ENCODE data around the gene ATP2B2.

The ATP2B2 gene

DNA sequence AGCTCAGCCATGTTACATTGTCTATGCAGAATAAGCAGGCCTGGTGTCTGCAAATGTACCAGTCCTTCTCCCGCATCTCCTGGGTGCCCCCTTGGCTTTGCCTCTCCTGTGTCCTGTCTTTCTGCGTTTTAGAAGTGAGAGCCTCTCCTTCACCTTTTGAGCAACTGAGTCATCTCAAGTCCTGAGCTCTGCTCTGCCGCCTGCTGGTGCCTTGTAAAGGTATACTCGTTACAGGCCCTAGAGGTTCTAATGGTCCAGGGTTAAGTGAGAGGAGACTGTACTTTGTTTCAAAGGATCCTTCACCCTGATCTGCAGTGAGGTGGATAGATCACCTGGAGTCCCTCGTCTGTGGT is 225.2 kb downstream of the ATP2B2 start:
- no peak overlapping the region for H3K4me3 Mint-ChIP-seq
- H3K27ac Mint-ChIP-seq: no peak overlapping the region
- H3K36me3 Mint-ChIP-seq (ENCODE audit: low read depth): peaks cover 48% of the 10 kb centered on the region
- no peaks in the 10 kb centered on the region for H3K27me3 Mint-ChIP-seq (ENCODE audit: low read depth)
- TF ChIP-seq, protein P1, sequence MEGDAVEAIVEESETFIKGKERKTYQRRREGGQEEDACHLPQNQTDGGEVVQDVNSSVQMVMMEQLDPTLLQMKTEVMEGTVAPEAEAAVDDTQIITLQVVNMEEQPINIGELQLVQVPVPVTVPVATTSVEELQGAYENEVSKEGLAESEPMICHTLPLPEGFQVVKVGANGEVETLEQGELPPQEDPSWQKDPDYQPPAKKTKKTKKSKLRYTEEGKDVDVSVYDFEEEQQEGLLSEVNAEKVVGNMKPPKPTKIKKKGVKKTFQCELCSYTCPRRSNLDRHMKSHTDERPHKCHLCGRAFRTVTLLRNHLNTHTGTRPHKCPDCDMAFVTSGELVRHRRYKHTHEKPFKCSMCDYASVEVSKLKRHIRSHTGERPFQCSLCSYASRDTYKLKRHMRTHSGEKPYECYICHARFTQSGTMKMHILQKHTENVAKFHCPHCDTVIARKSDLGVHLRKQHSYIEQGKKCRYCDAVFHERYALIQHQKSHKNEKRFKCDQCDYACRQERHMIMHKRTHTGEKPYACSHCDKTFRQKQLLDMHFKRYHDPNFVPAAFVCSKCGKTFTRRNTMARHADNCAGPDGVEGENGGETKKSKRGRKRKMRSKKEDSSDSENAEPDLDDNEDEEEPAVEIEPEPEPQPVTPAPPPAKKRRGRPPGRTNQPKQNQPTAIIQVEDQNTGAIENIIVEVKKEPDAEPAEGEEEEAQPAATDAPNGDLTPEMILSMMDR (IDR thresholded peaks at IDR 0.05; ENCODE audit: unreplicated experiment in 3 of 3): no peak
- H3K4me1 Mint-ChIP-seq: peaks cover 12% of the 10 kb centered on the region
- no peaks in the 10 kb centered on the region for H3K9me3 Mint-ChIP-seq

- TF ChIP-seq, protein P1 (IDR thresholded peaks at IDR 0.05; ENCODE audit: unreplicated experiment in 3 of 3): no peak
- Mint-ChIP-seq H3K9me3 (no peaks in the 10 kb centered on the region), H3K4me1 (peaks cover 13% of the 10 kb centered on the region), H3K27me3 (ENCODE audit: low read depth) (no peaks in the 10 kb centered on the region), H3K27ac (no peak overlapping the region), H3K4me3 (no peak overlapping the region), H3K36me3 (ENCODE audit: low read depth) (peaks cover 48% of the 10 kb centered on the region)
Measured at GRCh38 chr3:10279384-10280176, 225.8 kb downstream of the ATP2B2 start.

GRCh38 chr3:10278501-10278900 is 226.9 kb downstream of the ATP2B2 start:
- TF ChIP-seq, protein P1 (IDR thresholded peaks at IDR 0.05; ENCODE audit: unreplicated experiment in 3 of 3): no peak
- peaks cover 46% of the 10 kb centered on the region for H3K36me3 Mint-ChIP-seq (ENCODE audit: low read depth)
- no peak overlapping the region for H3K4me3 Mint-ChIP-seq
- no peaks in the 10 kb centered on the region for H3K27me3 Mint-ChIP-seq (ENCODE audit: low read depth)
- no peaks in the 10 kb centered on the region for H3K9me3 Mint-ChIP-seq
- H3K27ac Mint-ChIP-seq: no peak overlapping the region
- H3K4me1 Mint-ChIP-seq: peaks cover 17% of the 10 kb centered on the region

GRCh38 chr3:10277115-10277625 is 228.2 kb downstream of the ATP2B2 start:
- peaks cover 21% of the 10 kb centered on the region for H3K4me1 Mint-ChIP-seq
- peaks cover 39% of the 10 kb centered on the region for H3K36me3 Mint-ChIP-seq (ENCODE audit: low read depth)
- H3K4me3 Mint-ChIP-seq: no peak overlapping the region
- H3K9me3 Mint-ChIP-seq: no peaks in the 10 kb centered on the region
- H3K27ac Mint-ChIP-seq: no peak overlapping the region
- TF ChIP-seq, protein P1 (IDR thresholded peaks at IDR 0.05; ENCODE audit: unreplicated experiment in 3 of 3): no peak
- no peaks in the 10 kb centered on the region for H3K27me3 Mint-ChIP-seq (ENCODE audit: low read depth)

DNA sequence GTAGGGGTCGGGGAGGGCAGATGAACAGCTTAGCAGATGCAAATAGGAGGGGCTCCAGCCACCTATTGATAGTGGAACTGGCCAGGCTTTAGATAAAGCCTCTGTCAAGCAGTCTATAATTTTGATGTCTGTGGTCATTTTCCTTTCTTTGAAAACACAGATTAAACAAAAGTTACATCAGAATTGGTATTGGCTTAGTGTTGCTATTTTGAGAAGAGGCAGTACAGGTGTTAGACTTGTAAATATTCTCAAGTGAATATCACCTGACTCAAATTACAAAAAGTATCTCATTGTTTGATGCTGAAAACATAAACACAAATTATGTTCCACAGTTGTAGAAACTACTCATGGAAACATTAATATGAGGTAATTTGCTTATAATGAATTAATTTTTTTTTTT is 230.8 kb downstream of the ATP2B2 start:
- Mint-ChIP-seq H3K36me3 (ENCODE audit: low read depth) (peaks cover 40% of the 10 kb centered on the region), H3K27me3 (ENCODE audit: low read depth) (no peaks in the 10 kb centered on the region), H3K4me1 (peaks cover 18% of the 10 kb centered on the region), H3K9me3 (no peaks in the 10 kb centered on the region), H3K27ac (no peak overlapping the region), H3K4me3 (no peak overlapping the region)
- TF ChIP-seq, protein P1 (IDR thresholded peaks at IDR 0.05; ENCODE audit: unreplicated experiment in 3 of 3): no peak

All from nephron (organoid).